Testis (tissue), 2 donors: Measurements from ENCODE around the gene ZBTB40.

Experiments used
- CTCF ChIP-seq, 3 experiments: fragments of 450-650 bp in 2 of 3; fragments of 200-600 bp in 1 of 3; sonication (generic) in 1 of 3; IDR thresholded peaks; one replicate each; pipeline ENCODE4 v1.5.1; 2016 to 2019; ENCODE audit warnings: antibody characterized with exemption in 3 of 3, mild to moderate bottlenecking in 2 of 3, moderate library complexity in 1 of 3
- POLR2A ChIP-seq: fragments of 450-650 bp; IDR thresholded peaks from one replicate; pipeline ENCODE4 v1.6.1; 2017; ENCODE audit warnings: antibody characterized with exemption, mild to moderate bottlenecking, moderate library complexity

DNA sequence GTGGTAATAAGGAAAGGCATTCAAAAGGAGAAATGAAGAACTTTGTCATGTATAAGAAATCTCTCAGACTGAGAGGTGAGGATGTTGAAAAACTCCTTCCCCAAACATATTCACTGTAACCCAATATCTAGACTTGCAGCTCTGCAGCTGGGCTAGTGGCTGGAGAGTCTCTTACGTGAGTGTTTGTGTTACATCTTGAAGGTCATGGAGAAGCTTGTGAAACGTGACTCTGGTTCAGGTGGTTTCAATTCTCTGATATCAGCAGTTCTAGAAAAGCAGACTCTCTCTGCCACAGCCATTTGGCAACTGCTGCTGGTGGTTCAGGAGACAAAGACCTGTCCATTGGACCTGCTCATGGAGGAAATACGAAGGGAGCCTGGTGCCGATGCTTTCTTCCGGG, 56.7 kb downstream of the ZBTB40 start:
- TF ChIP-seq POLR2A, result no peak
- no peak for TF ChIP-seq CTCF (IDR thresholded peaks at IDR 0.05)
